Activated CD8-positive, alpha-beta T cell treated with anti-CD3 and anti-CD28 coated beads for 36 hours (primary cell): ENCODE data around the gene CORO1C. TPM values are rescaled to one million over a fixed set of nuclear protein-coding genes. Genes with fewer than 3 reads are reported as not detected.

ENCODE experiments used
- ATAC-seq: fragments of 200-7000 bp; cut with Tn5 transposase; one replicate; pipeline ENCODE4 v1.10.0; 2021; ENCODE audit warnings: mild to moderate bottlenecking, moderate library complexity
- CTCF ChIA-PET: fragments of 350-600 bp; sonication (Branson Sonifier 250); formaldehyde crosslinking; loops from one replicate; lab custom pipeline; 2021; ENCODE audit warnings: antibody characterized with exemption; lab: Charles Lee
- POLR2A ChIA-PET: fragments of 350-600 bp; sonication (Branson Sonifier 250); formaldehyde crosslinking; loops from one replicate; lab custom pipeline; 2021; ENCODE audit warnings: antibody characterized with exemption; lab: Charles Lee
- DNase-seq: peaks from one replicate; pipeline ENCODE4 v3.0.0-alpha.2; 2020
- H3K27ac Mint-ChIP-seq: one replicate; pipeline ENCODE4 v1.8.0; 2021; ENCODE audit warnings: mild to moderate bottlenecking, mixed read lengths
- H3K27me3 Mint-ChIP-seq: one replicate; pipeline ENCODE4 v1.8.0; 2021; ENCODE audit warnings: mixed read lengths
- H3K36me3 Mint-ChIP-seq: one replicate; pipeline ENCODE4 v1.8.0; 2021; ENCODE audit warnings: low read depth, mixed read lengths
- H3K4me1 Mint-ChIP-seq: one replicate; pipeline ENCODE4 v1.8.0; 2021; ENCODE audit warnings: low read depth, mixed read lengths
- H3K4me3 Mint-ChIP-seq: one replicate; pipeline ENCODE4 v1.8.0; 2021; ENCODE audit warnings: mild to moderate bottlenecking, moderate library complexity, mixed read lengths
- H3K9me3 Mint-ChIP-seq: one replicate; pipeline ENCODE4 v1.8.0; 2021; ENCODE audit warnings: mixed read lengths
- CTCF ChIP-seq: fragments of 200-600 bp; IDR thresholded peaks from one replicate; pipeline ENCODE4 v1.8.0; 2022; ENCODE audit warnings: antibody characterized with exemption, mild to moderate bottlenecking
- intact Hi-C: fragments of 100-400 bp; cut with micrococcal nuclease; formaldehyde crosslinking; loops from one replicate; pipeline ENCODE4 v1.10.0; 2022
- total RNA-seq, 2 experiments: library from RNA; stranded (reverse); gene quantifications; one replicate each; pipeline ENCODE4 v1.2.3, GENCODE V29; 2021

The CORO1C gene
- total RNA-seq = 10 to 100 TPM; 90.1 to 98.9 TPM

GRCh38 chr12:108731105-108731865 lies at the start of gene CORO1C:
Gene CORO1C, minus strand, starts transcription at chr12:108731518. Its CDS starts 30,200 bp downstream, at chr12:108701318.
- Mint-ChIP-seq H3K4me3 (peak within 1 kb of the TSS; percentile 92), H3K9me3 (no peaks in the 10 kb centered on the region), H3K27ac (peak within 1 kb of the TSS; percentile 93), H3K4me1 (peaks cover 32% of the 10 kb centered on the region), H3K36me3 (peaks cover 6% of the 10 kb centered on the region), H3K27me3 (no peaks in the 10 kb centered on the region)
- TF ChIP-seq CTCF = peak; percentile 86
- CTCF ChIA-PET = interaction anchor here (1.1 to 1.4 kb wide), 5 partner anchors 29 to 220 kb away, joined by 3 to 9 read pairs (median 4); no protein-coding TSS in a partner anchor
- ATAC-seq (peak; percentile 87), DNase-seq (peak; percentile 97)
- POLR2A ChIA-PET = interaction anchor here (0.5 to 1.4 kb wide), 6 partner anchors 14 to 315 kb away, joined by 3 to 10 read pairs (median 4); no protein-coding TSS in a partner anchor
- intact Hi-C loops = loop anchor here (5.0 to 10.0 kb wide), 2 partner anchors 34 to 66 kb away; no protein-coding TSS in a partner anchor

GRCh38 chr12:108779998-108780688 lies 48.8 kb upstream of the CORO1C start:
- POLR2A ChIA-PET = no interaction called here
- CTCF ChIA-PET = interaction anchor here (1.2 kb wide), 1 partner anchor 24 kb away, joined by 3 read pairs; no protein-coding TSS in a partner anchor
- Mint-ChIP-seq H3K27ac (no peak overlapping the region), H3K4me1 (peaks cover 3% of the 10 kb centered on the region), H3K4me3 (no peak overlapping the region), H3K36me3 (no peaks in the 10 kb centered on the region), H3K27me3 (no peaks in the 10 kb centered on the region), H3K9me3 (no peaks in the 10 kb centered on the region)
- DNase-seq (peak; percentile 28), ATAC-seq (no peak)
- intact Hi-C loops = no loop called here
- no peak for TF ChIP-seq CTCF

- CTCF ChIA-PET = interaction anchor here (1.3 to 1.5 kb wide), 2 partner anchors 26 to 113 kb away, joined by 5 read pairs; no protein-coding TSS in a partner anchor
- Mint-ChIP-seq H3K27ac (no peak overlapping the region), H3K4me3 (no peak overlapping the region)
Measured at GRCh38 chr12:108778053-108778452, 46.7 kb upstream of the CORO1C start.

GRCh38 chr12:108777156-108777555 lies 45.8 kb upstream of the CORO1C start:
- no peak for TF ChIP-seq CTCF
- Mint-ChIP-seq H3K4me3 (no peak overlapping the region), H3K9me3 (no peaks in the 10 kb centered on the region), H3K27me3 (no peaks in the 10 kb centered on the region), H3K36me3 (no peaks in the 10 kb centered on the region), H3K4me1 (peaks cover 3% of the 10 kb centered on the region), H3K27ac (no peak overlapping the region)
- ATAC-seq (no peak), DNase-seq (no peak)
- ChIA-PET POLR2A (no interaction called here), CTCF (interaction anchor here (1.3 to 1.5 kb wide), 2 partner anchors 27 to 112 kb away, joined by 5 read pairs; no protein-coding TSS in a partner anchor)
- intact Hi-C loops = no loop called here

More at GRCh38 chr12:108778053-108778452, 46.7 kb upstream of the CORO1C start:
- H3K27me3 Mint-ChIP-seq = no peaks in the 10 kb centered on the region
- no peaks in the 10 kb centered on the region for H3K9me3 Mint-ChIP-seq
- POLR2A ChIA-PET = no interaction called here
- no peak for ATAC-seq
- intact Hi-C loops = no loop called here
- TF ChIP-seq CTCF = no peak
- H3K36me3 Mint-ChIP-seq = no peaks in the 10 kb centered on the region
- DNase-seq = no peak
- H3K4me1 Mint-ChIP-seq = peaks cover 3% of the 10 kb centered on the region
